Purkinje cell (primary cell): Measurements from ENCODE around the gene PEX14. TPM values are rescaled to one million over a fixed set of nuclear protein-coding genes. Genes with fewer than 3 reads are reported as not detected.

Source experiments
- polyA plus RNA-seq: library from polyadenylated mRNA; unstranded; fragments of >200 nt; fragmentation: Nextera tagmentation; gene quantifications from 2 replicates; pipeline ENCODE4 v1.2.1, GENCODE V29; 2014

The PEX14 gene, protein sequence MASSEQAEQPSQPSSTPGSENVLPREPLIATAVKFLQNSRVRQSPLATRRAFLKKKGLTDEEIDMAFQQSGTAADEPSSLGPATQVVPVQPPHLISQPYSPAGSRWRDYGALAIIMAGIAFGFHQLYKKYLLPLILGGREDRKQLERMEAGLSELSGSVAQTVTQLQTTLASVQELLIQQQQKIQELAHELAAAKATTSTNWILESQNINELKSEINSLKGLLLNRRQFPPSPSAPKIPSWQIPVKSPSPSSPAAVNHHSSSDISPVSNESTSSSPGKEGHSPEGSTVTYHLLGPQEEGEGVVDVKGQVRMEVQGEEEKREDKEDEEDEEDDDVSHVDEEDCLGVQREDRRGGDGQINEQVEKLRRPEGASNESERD
- 2.7 and 3.2 TPM in 2 replicates for polyA plus RNA-seq

DNA sequence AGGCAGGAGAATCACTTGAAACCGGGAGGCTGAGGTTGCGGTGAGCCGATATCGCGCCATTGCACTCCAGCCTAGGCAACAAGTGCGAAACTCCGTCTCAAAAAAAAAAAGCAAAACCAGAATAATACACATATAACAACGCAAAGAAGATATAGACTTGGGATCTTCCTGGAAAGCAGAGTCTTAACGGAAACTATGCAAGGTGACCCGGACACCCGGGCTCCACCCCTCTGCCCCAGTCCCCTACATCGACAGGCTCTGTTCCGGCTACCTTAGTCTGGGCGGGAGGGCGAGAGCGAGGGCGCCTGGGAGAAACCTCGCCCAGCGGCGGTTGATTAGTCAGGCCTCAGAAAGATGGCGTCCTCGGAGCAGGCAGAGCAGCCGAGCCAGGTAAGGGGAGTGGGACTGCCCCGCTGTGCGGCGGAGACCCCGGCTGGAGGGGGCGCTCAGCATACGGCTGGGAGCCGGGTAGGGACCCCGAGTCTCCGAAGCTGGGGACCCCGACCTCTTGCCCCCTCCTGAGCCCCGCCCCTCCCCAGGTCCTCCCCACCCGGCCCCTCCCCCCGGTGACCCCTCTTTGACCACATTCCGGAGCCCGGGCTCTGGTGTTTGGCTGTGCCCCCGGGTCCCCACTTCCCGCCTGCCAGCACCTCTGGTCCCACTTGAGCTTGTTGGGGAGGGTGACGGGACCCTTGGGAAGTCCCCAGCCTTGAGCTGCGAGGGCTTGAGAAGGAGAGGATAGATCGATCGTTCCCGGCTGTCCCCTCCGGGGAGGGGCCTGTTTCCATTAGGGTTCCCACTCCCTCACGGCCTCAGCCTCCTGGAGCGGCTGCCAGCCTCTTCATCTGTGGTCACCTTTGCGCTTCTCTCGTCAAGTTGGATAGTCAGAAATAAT, at the start of gene PEX14:
TSS of gene PEX14 (plus strand) at position 338 of the 895 bp plus-strand sequence. CDS start at position 355, 17 bp downstream.

DNA sequence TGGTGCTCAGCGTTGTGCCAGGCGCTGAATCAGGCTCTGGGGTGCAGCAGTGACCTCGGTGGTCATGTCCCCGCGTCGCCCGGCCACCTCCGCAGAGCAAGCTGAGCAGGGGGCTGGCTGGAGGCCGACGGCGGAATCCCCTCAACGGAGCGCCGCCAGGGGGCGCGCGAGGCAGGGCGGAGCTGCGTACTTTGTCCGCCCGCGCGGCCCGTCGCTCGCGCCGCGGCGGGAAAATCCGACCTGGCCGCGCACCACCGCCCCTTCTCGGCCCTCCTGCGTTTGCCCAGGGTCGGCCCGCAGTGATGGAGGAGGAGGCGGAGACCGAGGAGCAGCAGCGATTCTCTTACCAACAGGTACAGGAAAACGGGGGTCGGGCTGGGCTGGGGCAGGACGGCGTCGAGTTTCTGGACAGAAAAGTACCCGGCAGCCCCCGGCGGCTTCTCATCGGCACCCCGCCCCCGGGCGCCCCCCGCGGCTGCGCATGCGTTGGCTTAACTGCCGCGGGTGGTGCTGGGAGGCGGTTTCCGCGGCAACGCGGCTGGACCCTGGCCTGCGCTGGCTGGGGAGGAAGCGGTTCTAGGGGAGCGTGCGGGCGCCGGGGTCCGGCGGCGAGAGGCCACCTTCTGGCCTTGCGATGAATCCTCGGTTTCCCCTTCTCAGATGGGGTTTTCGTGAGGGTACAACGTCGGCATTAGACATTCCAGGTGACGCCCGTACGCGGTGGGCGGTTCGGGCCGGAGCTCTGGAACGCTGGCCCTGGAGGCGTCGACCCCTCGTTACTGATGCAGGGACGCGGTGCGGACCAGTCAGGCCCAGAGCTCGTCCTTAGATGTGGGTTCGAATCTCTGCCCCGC, 44.3 kb upstream of the PEX14 start, which contains the start of gene CENPS:
TSS of gene CENPS (plus strand) at position 218 of the 854 bp plus-strand sequence. CDS start at position 303, 85 bp downstream.

DNA sequence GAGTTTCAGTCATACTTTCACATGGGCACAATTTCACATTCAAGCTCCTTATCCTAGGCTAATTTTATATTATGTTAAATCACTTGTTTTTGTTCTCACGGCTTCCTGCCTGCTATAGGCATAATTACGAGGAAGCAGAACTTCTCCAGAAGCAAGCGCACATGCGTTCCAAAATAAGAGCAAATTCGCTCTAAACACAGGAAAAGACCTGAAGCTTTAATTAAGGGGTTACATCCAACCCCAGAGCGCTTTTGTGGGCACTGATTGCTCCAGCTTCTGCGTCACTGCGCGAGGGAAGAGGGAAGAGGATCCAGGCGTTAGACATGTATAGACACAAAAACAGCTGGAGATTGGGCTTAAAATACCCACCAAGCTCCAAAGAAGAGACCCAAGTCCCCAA, 25.0 kb upstream of the PEX14 start, which contains the start of gene CORT:
TSS of gene CORT (plus strand) at position 281 of the 400 bp plus-strand sequence. CDS start 193 bp downstream, outside the sequence.

DNA sequence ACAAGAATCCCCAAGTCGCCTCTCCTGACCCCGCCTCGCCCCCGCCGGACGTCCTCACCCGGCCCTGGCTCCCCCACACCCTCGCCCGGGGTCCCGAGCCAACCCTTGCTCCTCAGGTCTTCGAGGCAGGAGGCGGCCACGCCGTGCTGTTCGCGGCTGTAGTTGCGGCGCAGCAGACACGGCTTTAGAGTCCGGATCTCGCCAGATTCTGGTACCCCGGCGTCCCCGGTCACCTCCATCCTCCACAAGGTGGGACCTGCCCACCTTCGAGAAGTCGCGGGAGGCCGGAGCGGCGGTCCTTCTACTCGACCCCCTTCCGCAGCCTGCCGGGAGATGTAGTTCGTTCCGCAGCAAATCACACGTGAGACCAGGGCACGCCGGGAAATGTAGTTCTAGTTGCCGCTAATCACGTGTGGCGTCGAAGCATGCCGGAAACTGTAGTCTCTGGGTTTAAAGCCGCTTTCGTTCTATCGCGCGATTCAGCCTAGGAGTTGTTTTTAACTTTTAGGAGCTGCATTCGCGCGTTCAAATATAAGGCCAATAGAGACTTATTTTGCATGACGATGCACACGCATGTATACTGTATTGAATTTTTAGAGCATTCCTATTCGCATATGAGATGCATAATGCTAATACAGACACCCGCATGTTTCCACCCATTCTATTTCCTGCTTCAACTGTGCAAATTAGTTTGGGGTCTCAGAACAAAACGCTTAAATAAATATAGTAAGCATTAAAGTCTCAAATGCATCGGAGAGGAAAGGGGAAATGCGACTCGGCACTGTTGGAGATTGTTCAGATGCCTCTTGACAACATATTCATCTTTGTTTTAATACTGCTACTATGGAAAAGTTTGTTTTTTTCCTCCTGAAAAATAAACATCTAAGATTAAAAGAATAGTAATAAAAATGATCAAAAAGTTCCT, 2.3 kb upstream of the PEX14 start, which contains the start of gene DFFA:
TSS of gene DFFA (minus strand) at position 310 of the 925 bp plus-strand sequence. CDS start at position 239, 71 bp downstream.

Other genes starting within 250 kb of the PEX14 start
- gene PGD, start 75.9 kb upstream of the PEX14 start, polyA plus RNA-seq, result 14.7 and 22.4 TPM in 2 replicates
- 11.4 and 13.6 TPM in 2 replicates for gene CENPS, start 44.5 kb upstream of the PEX14 start, polyA plus RNA-seq
- gene CORT, start 24.9 kb upstream of the PEX14 start, polyA plus RNA-seq, result 2.8 TPM in 1 of 2 replicates, not detected in the other
- 13.8 and 20.7 TPM in 2 replicates for gene DFFA, start 2.4 kb upstream of the PEX14 start, polyA plus RNA-seq